Hepatocyte (in vitro differentiated cells): ENCODE data around the gene SIRT4. TPM values are rescaled to one million over a fixed set of nuclear protein-coding genes. Genes with fewer than 3 reads are reported as not detected.

ENCODE experiments used
- DNase-seq: peaks from one replicate; pipeline ENCODE4 v3.0.0-alpha.2; 2016; ENCODE audit warnings: low spot score
- H2AFZ ChIP-seq: fragments of 200-600 bp; sonication (generic); 2 replicates; pipeline ENCODE4 v1.6.0; 2016; ENCODE audit warnings: antibody characterized with exemption, mild to moderate bottlenecking
- H3K27ac ChIP-seq: fragments of 200-600 bp; sonication (generic); 2 replicates; pipeline ENCODE4 v1.5.1; 2016; ENCODE audit warnings: mild to moderate bottlenecking
- H3K27me3 ChIP-seq: fragments of 200-600 bp; sonication (generic); 2 replicates; pipeline ENCODE4 v1.6.1; 2016
- H3K36me3 ChIP-seq: fragments of 200-600 bp; sonication (generic); replicated peaks from 2 replicates; pipeline ENCODE4 v1.5.1; 2016; ENCODE audit warnings: low read depth; ENCODE audit not compliant: insufficient read depth
- H3K4me1 ChIP-seq: fragments of 200-600 bp; sonication (generic); 2 replicates; pipeline ENCODE4 v1.5.1; 2016; ENCODE audit warnings: mild to moderate bottlenecking, moderate library complexity; ENCODE audit not compliant: insufficient read depth
- H3K4me2 ChIP-seq: fragments of 200-600 bp; sonication (generic); 2 replicates; pipeline ENCODE4 v1.6.0; 2016
- H3K4me3 ChIP-seq: fragments of 200-600 bp; sonication (generic); 2 replicates; pipeline ENCODE4 v1.5.1; 2016; ENCODE audit warnings: mild to moderate bottlenecking
- H3K79me2 ChIP-seq: fragments of 200-600 bp; sonication (generic); 2 replicates; pipeline ENCODE4 v1.6.0; 2017; ENCODE audit warnings: mild to moderate bottlenecking
- H3K9me2 ChIP-seq: fragments of 200-600 bp; sonication (generic); replicated peaks from 2 replicates; pipeline ENCODE4 v1.6.0; 2017; ENCODE audit warnings: mild to moderate bottlenecking; ENCODE audit not compliant: insufficient read depth
- H3K9me3 ChIP-seq: fragments of 200-600 bp; sonication (generic); 2 replicates; pipeline ENCODE4 v1.5.1; 2016; ENCODE audit warnings: low read depth, mild to moderate bottlenecking
- H4K20me1 ChIP-seq: fragments of 200-600 bp; sonication (generic); 2 replicates; pipeline ENCODE4 v1.6.0; 2016; ENCODE audit warnings: mild to moderate bottlenecking; ENCODE audit not compliant: insufficient read depth, poor library complexity, severe bottlenecking
- EZH2 ChIP-seq: fragments of 200-600 bp; sonication (generic); IDR thresholded peaks from 2 replicates; pipeline ENCODE4 v1.6.1; 2016; ENCODE audit warnings: antibody characterized with exemption, mild to moderate bottlenecking, borderline replicate concordance
- EZH2phosphoT487 ChIP-seq: fragments of 200-600 bp; sonication (generic); IDR thresholded peaks from one replicate; pipeline ENCODE4 v1.6.1; 2018; ENCODE audit warnings: antibody characterized with exemption, mild to moderate bottlenecking, low read depth, moderate library complexity; ENCODE audit not compliant: unreplicated experiment, severe bottlenecking
- WGBS: methylation state at CpG from one replicate; pipeline ENCODE4 v1.1.6; 2016; ENCODE audit warnings: low lambda C conversion rate; ENCODE audit errors: missing lambda C conversion rate; 5-methylcytosine and 5-hydroxymethylcytosine counted together
- polyA plus RNA-seq: library from polyadenylated mRNA; unstranded; fragments of >200 nt; fragmentation: Nextera tagmentation; extraction: Ambion mirVana; gene quantifications from 2 replicates; pipeline ENCODE4 v1.2.1, GENCODE V29; 2016
- total RNA-seq: library from RNA; depleted of rRNA; stranded (reverse); fragments of >200 nt; gene quantifications from 2 replicates; pipeline ENCODE4 v1.2.3, GENCODE V29; 2014
- TF ChIP-seq, protein P1 (sequence below): fragments of 200-600 bp; sonication (generic); IDR thresholded peaks from 2 replicates; pipeline ENCODE4 v1.5.1; 2016; ENCODE audit warnings: antibody characterized with exemption, mild to moderate bottlenecking; ENCODE audit not compliant: poor library complexity

The SIRT4 gene
- total and polyA plus RNA-seq, 2 experiments from 2014 or later: 3.9 to 5.5 TPM

DNA sequence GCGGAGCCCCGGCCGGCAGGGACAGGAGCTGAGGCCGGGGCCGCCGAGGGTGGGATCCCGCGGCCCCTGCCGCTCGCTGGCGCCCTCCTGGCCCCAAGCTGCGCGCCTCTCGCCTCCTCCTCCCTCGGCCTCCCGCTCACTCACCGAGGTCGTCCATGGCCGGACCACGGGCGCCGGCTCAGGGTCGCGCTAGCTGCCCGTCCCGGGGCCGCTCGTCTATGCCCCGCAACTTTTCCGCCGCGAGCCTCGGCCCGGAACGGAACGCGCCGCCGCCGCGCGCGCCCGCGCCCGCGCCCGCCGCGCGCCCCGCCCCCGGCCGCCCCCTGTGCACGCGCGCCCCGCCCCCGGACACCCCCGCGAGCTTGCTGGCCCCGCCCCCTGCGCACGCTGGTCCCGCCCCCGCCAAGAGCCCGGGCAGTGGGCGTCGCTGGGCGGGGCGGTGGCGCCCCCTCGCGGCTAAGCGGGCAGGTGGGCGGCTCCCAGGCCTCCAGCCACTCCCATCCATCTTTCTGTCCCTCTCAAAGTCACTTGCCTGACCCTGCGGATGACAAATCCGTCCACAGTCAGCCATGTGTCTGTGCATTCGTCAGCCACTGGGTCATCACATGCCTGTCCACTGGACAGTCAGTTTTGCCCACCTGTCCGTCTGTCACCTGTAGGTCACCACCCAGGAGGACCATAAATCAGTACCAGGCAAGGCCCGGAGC lies 36.5 kb upstream of the SIRT4 start, which contains the start of gene PXN:
Gene PXN, minus strand, starts transcription at position 258 of the 707 bp plus-strand sequence. Its CDS starts 101 bp downstream, at position 157.
- DNase-seq: peak; percentile 94
- H3K79me2 ChIP-seq: peaks cover 48% of the 10 kb centered on the region
- peak within 1 kb of the TSS; percentile 82 for H3K4me2 ChIP-seq
- peak within 1 kb of the TSS; percentile 84 for H3K27ac ChIP-seq
- peaks cover 42% of the 10 kb centered on the region for H3K4me1 ChIP-seq
- H2AFZ ChIP-seq: no peak within 1 kb of the TSS
- peaks cover 35% of the 10 kb centered on the region for H4K20me1 ChIP-seq
- TF ChIP-seq EZH2phosphoT487: no peak
- TF ChIP-seq, protein P1, sequence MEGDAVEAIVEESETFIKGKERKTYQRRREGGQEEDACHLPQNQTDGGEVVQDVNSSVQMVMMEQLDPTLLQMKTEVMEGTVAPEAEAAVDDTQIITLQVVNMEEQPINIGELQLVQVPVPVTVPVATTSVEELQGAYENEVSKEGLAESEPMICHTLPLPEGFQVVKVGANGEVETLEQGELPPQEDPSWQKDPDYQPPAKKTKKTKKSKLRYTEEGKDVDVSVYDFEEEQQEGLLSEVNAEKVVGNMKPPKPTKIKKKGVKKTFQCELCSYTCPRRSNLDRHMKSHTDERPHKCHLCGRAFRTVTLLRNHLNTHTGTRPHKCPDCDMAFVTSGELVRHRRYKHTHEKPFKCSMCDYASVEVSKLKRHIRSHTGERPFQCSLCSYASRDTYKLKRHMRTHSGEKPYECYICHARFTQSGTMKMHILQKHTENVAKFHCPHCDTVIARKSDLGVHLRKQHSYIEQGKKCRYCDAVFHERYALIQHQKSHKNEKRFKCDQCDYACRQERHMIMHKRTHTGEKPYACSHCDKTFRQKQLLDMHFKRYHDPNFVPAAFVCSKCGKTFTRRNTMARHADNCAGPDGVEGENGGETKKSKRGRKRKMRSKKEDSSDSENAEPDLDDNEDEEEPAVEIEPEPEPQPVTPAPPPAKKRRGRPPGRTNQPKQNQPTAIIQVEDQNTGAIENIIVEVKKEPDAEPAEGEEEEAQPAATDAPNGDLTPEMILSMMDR: peak; percentile 76
- peak within 1 kb of the TSS; percentile 95 for H3K4me3 ChIP-seq
- no peaks in the 10 kb centered on the region for H3K9me3 ChIP-seq
- H3K9me2 ChIP-seq: no peaks in the 10 kb centered on the region
- no peaks in the 10 kb centered on the region for H3K36me3 ChIP-seq
- no peaks in the 10 kb centered on the region for H3K27me3 ChIP-seq
- WGBS: 4% methylated on average over 32 of the region's 81 CpGs

DNA sequence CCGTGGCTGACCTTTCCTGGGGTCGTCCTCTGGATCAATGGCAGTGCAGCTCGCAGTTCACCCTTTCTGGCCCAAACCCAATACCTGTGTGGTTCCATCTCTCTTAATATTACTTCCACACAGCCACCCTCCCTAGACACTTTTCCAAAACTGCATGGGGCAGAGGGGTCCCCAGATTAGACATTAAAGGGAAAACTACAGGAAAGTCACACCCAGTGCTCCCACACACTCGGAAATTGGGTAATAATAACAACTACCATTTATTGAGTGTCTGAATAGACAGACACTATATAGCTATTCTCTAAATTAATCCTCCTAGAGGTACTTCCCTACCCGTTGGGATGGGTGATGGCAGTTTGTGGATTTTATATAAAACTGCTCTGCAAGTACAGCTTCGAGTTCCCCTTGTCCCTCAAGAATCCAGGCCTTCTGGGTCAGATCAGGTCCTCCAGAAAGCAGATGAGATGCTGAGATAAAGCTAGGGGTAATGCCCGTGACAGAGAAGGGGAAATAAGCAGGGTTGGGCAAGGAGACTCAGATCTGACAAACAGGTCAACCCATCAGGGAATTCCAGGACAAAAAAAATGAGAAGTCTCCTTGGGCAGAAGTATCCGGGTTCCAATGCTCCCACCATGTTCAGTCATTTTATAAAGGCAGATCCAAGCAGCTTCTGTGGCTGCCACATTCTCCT lies 35.8 kb upstream of the SIRT4 start:
- 67% methylated on average over 8 of the region's 8 CpGs for WGBS
- Histone ChIP-seq H2AFZ (no peak overlapping the region), H3K27ac (peak overlapping the region; percentile 33), H3K9me2 (no peaks in the 10 kb centered on the region), H3K27me3 (no peaks in the 10 kb centered on the region), H3K4me1 (peaks cover 42% of the 10 kb centered on the region), H3K4me2 (no peak overlapping the region), H3K4me3 (no peak overlapping the region), H4K20me1 (peaks cover 28% of the 10 kb centered on the region), H3K36me3 (no peaks in the 10 kb centered on the region), H3K9me3 (no peaks in the 10 kb centered on the region), H3K79me2 (peaks cover 42% of the 10 kb centered on the region)
- DNase-seq: no peak
- no peak for TF ChIP-seq EZH2
- no peak for TF ChIP-seq EZH2phosphoT487
- TF ChIP-seq, protein P1: no peak

DNA sequence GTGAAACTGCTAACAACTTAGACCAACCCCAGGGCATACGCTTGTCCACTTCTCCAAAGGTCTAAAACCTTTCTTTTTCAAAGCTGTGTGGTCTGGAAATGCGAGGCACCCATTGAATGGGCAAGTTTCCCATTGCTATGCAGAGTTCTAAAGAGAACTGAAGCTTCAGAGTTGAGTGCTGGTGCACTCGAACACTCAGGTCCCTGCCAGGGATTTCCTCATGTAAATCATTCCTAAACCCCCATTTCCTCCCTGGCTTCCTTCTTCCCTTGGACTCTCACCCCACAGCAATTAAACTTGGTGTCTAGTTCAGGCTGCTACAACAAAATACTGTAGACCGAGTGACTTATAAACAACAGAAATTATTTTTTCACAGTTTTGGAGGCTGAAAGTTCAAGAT lies 34.4 kb upstream of the SIRT4 start:
- peak; percentile 52 for DNase-seq

More for the DNA sequence above, 34.4 kb upstream of the SIRT4 start:
- H4K20me1 ChIP-seq: peaks cover 14% of the 10 kb centered on the region
- peak overlapping the region; percentile 60 for H3K27ac ChIP-seq
- H3K36me3 ChIP-seq: no peaks in the 10 kb centered on the region
- no peaks in the 10 kb centered on the region for H3K9me3 ChIP-seq
- WGBS: 63% methylated on average over 4 of the region's 4 CpGs
- TF ChIP-seq, protein P1: no peak
- TF ChIP-seq EZH2phosphoT487 (no peak), EZH2 (no peak)
- H3K4me3 ChIP-seq: no peak overlapping the region
- peaks cover 30% of the 10 kb centered on the region for H3K4me1 ChIP-seq
- no peak overlapping the region for H3K4me2 ChIP-seq
- H3K27me3 ChIP-seq: no peaks in the 10 kb centered on the region
- H3K79me2 ChIP-seq: peaks cover 27% of the 10 kb centered on the region
- no peaks in the 10 kb centered on the region for H3K9me2 ChIP-seq
- H2AFZ ChIP-seq: no peak overlapping the region
